ENCODE data around the gene PRSS16.

Gene PRSS16

GRCh38 chr6:27286141-27286540 lies 38.6 kb downstream of the PRSS16 start:
- no peak for DNase-seq

GRCh38 chr6:27287751-27288135 lies 40.2 kb downstream of the PRSS16 start:
- DNase-seq, result no peak

- no peak for DNase-seq
Observed at GRCh38 chr6:27288136-27289044, 40.9 kb downstream of the PRSS16 start.

- DNase-seq, result no peak
Observed at GRCh38 chr6:27290065-27290849, 42.8 kb downstream of the PRSS16 start.

- no peak for DNase-seq
Observed at GRCh38 chr6:27290850-27291208, 43.3 kb downstream of the PRSS16 start.

- no peak for DNase-seq
Observed at GRCh38 chr6:27293436-27294098, 46.1 kb downstream of the PRSS16 start.

- no peak for DNase-seq
Observed at GRCh38 chr6:27294409-27294808, 46.9 kb downstream of the PRSS16 start.

- DNase-seq, result no peak
Observed at GRCh38 chr6:27295301-27296079, 48.0 kb downstream of the PRSS16 start.

GRCh38 chr6:27296106-27296783 lies 48.7 kb downstream of the PRSS16 start:
- no peak for DNase-seq

- no peak for DNase-seq
Observed at GRCh38 chr6:27297484-27297856, 50.0 kb downstream of the PRSS16 start.

- DNase-seq, result no peak
Observed at GRCh38 chr6:27297857-27298730, 50.6 kb downstream of the PRSS16 start.

GRCh38 chr6:27303613-27304272 lies 56.2 kb downstream of the PRSS16 start:
- DNase-seq, result no peak

Data from stimulated activated CD4-positive, alpha-beta T cell treated with anti-CD3 and anti-CD28 coated beads, Interleukin-12 subunit alpha, Interleukin-12 subunit beta, amount 100 ng/mL, for 4 hours (primary cell).